CD4-positive, alpha-beta T cell treated with Interleukin-21 for 1 hour (primary cell): ENCODE results near the gene CALR3.
"Not testable (repeated sequence)": the region's sequence is repeated elsewhere in the genome, so short reads cannot be mapped to it uniquely, and the experiment has no call there.

Experiments used
- DNase-seq: peaks from one replicate; pipeline ENCODE4 v3.0.0-alpha.2; 2020

CALR3 gene

GRCh38 chr19:16524991-16525734 lies 29.2 kb upstream of the CALR3 start:
- no peak for DNase-seq

- DNase-seq = no peak
Observed at GRCh38 chr19:16522559-16523377, 26.8 kb upstream of the CALR3 start.

- no peak for DNase-seq
Observed at GRCh38 chr19:16521715-16522289, 25.8 kb upstream of the CALR3 start.

- no peak for DNase-seq
Observed at GRCh38 chr19:16520986-16521624, 25.1 kb upstream of the CALR3 start.

GRCh38 chr19:16520074-16520973 lies 24.4 kb upstream of the CALR3 start:
- DNase-seq = no peak

GRCh38 chr19:16519230-16519687 lies 23.3 kb upstream of the CALR3 start:
- no peak for DNase-seq

- no peak for DNase-seq
Observed at GRCh38 chr19:16518483-16519229, 22.7 kb upstream of the CALR3 start.

GRCh38 chr19:16518061-16518460 lies 22.1 kb upstream of the CALR3 start:
- DNase-seq = no peak

- DNase-seq = no peak
Observed at GRCh38 chr19:16516923-16517610, 21.1 kb upstream of the CALR3 start.

GRCh38 chr19:16516381-16516780 lies 20.4 kb upstream of the CALR3 start:
- DNase-seq = no peak

GRCh38 chr19:16514383-16515019 lies 18.5 kb upstream of the CALR3 start:
- DNase-seq = no peak

- DNase-seq = not testable (repeated sequence)
Observed at GRCh38 chr19:16512611-16513010, 16.6 kb upstream of the CALR3 start.

GRCh38 chr19:16509141-16510061 lies 13.4 kb upstream of the CALR3 start:
- no peak for DNase-seq

GRCh38 chr19:16508546-16508945 lies 12.6 kb upstream of the CALR3 start:
- DNase-seq = no peak

- no peak for DNase-seq
Observed at GRCh38 chr19:16506961-16507360, 11.0 kb upstream of the CALR3 start.

- DNase-seq = not testable (repeated sequence)
Observed at GRCh38 chr19:16506161-16506560, 10.2 kb upstream of the CALR3 start.

GRCh38 chr19:16504271-16504670 lies 8.3 kb upstream of the CALR3 start:
- no peak for DNase-seq

GRCh38 chr19:16497837-16498236 lies 1.9 kb upstream of the CALR3 start:
- no peak for DNase-seq

GRCh38 chr19:16497042-16497441 lies 1.1 kb upstream of the CALR3 start:
- DNase-seq = no peak
